Neural cell (in vitro differentiated cells): ENCODE results near the gene GNA15.

ENCODE experiments used
- CTCF ChIP-seq: fragments of 450-650 bp; IDR thresholded peaks from 2 replicates; pipeline ENCODE4 v1.5.1; 2014; ENCODE audit warnings: antibody characterized with exemption, mild to moderate bottlenecking, moderate library complexity; ENCODE audit not compliant: poor library complexity, severe bottlenecking
- EP300 ChIP-seq: fragments of 450-650 bp; conservative IDR thresholded peaks from 2 replicates; pipeline ENCODE4 v1.6.1; 2014; ENCODE audit warnings: antibody characterized with exemption, mild to moderate bottlenecking, moderate library complexity; ENCODE audit not compliant: poor library complexity, severe bottlenecking
- EZH2 ChIP-seq: fragments of 200-600, 300-800 bp; shearing (Covaris generic), sonication (generic); IDR thresholded peaks from 2 replicates; pipeline ENCODE4 v1.6.1; 2014; ENCODE audit warnings: antibody characterized with exemption, low read length, borderline replicate concordance, mild to moderate bottlenecking; ENCODE audit not compliant: insufficient read depth, poor library complexity, severe bottlenecking
- POLR2AphosphoS5 ChIP-seq: IDR thresholded peaks from 2 replicates; pipeline ENCODE4 v1.6.1; 2012
- REST ChIP-seq: IDR thresholded peaks from 2 replicates; pipeline ENCODE4 v1.6.1; 2012; ENCODE audit warnings: borderline replicate concordance
- TAF1 ChIP-seq: IDR thresholded peaks from 2 replicates; pipeline ENCODE4 v1.6.1; 2012; ENCODE audit warnings: low read depth

- TF ChIP-seq EZH2 (no peak), REST (no peak), CTCF (no peak), POLR2AphosphoS5 (no peak), TAF1 (no peak), EP300 (no peak)
Measured at GRCh38 chr19:3178377-3178972, 42.6 kb downstream of the GNA15 start, which contains the start of gene S1PR4.
